Transverse colon (tissue), 4 donors: Measurements from ENCODE around the gene PET100. TPM values are rescaled to one million over a fixed set of nuclear protein-coding genes. Genes with fewer than 3 reads are reported as not detected.

ENCODE experiments used
- DNase-seq: peaks from one replicate; pipeline ENCODE4 v3.0.0-alpha.2; 2019
- H3K27ac ChIP-seq, 4 donors: fragments of 200-600 bp; sonication (generic); 2 replicates each; pipeline ENCODE4 v1.5.1; 2016 to 2018; ENCODE audit warnings: inconsistent platforms in 4 of 4
- H3K27me3 ChIP-seq: fragments of 200-600 bp; sonication (generic); 2 replicates; pipeline ENCODE4 v1.5.1; 2017; ENCODE audit warnings: inconsistent platforms
- H3K36me3 ChIP-seq, 4 donors: fragments of 200-600 bp; sonication (generic); 2 replicates each; pipeline ENCODE4 v1.5.1; 2017 to 2019; ENCODE audit warnings: inconsistent platforms in 4 of 4
- H3K4me1 ChIP-seq, 4 donors: fragments of 200-600 bp; sonication (generic); 2 replicates each; pipeline ENCODE4 v1.5.1; 2017 to 2020; ENCODE audit warnings: inconsistent platforms in 4 of 4
- H3K4me3 ChIP-seq, 4 donors: fragments of 200-600 bp; sonication (generic); 1 replicate in 1 of 4; 2 replicates in 3 of 4; pipeline versions ENCODE4 v1.5.1 to v1.6.1; 2017 to 2019; ENCODE audit warnings: inconsistent platforms in 4 of 4
- H3K9me3 ChIP-seq, 2 donors: fragments of 200-600 bp; sonication (generic); 2 replicates each; pipeline ENCODE4 v1.5.1; 2017 to 2019; ENCODE audit warnings: inconsistent platforms in 2 of 2
- EP300 ChIP-seq: sonication (generic); formaldehyde crosslinking; IDR thresholded peaks from one replicate; pipeline ENCODE4 v1.6.1; 2017; ENCODE audit warnings: antibody characterized with exemption, low read depth
- POLR2A ChIP-seq: fragments of 450-650 bp; IDR thresholded peaks from one replicate; pipeline ENCODE4 v1.6.1; 2016; ENCODE audit warnings: antibody characterized with exemption, mild to moderate bottlenecking, moderate library complexity
- POLR2AphosphoS5 ChIP-seq, 3 donors: sonication (generic); formaldehyde crosslinking; IDR thresholded peaks; one replicate each; pipeline ENCODE4 v1.6.1; 2016; ENCODE audit warnings: antibody characterized with exemption in 3 of 3
- WGBS, 2 donors: methylation state at CpG; one replicate each; pipeline ENCODE4 v1.1.5; 2018; ENCODE audit warnings: low coverage in 1 of 2; 5-methylcytosine and 5-hydroxymethylcytosine counted together
- in situ Hi-C, 4 donors: fragments of 200-750 bp; cut with MboI; loops; one replicate each; pipeline versions ENCODE4 v1.15.0 to v1.15.1; 2017; ENCODE audit warnings: low sequenced_read_pairs in 3 of 4, low pct_ligation_motif_present in 1 of 4, low pct_unique_long_range_greater_than_20kb in 1 of 4
- intact Hi-C: fragments of 100-400 bp; cut with DNase I; formaldehyde crosslinking; loops from one replicate; pipeline ENCODE4 v1.15.1; 2023; ENCODE audit warnings: low total_unique reads
- small RNA-seq, 4 donors: library from RNA; depleted of rRNA; stranded (forward); fragments of <200 nt; gene quantifications; one replicate each; pipeline ENCODE3, GENCODE V24; 2016
- total RNA-seq, 4 donors: library from RNA; depleted of rRNA; stranded (reverse); fragments of >200 nt; gene quantifications; one replicate each; pipeline ENCODE4 v1.1.0, GENCODE V29; 2016
- TF ChIP-seq, protein P1 (sequence below), 5 experiments: fragments of 200-600 bp in 3 of 5; fragments of 450-650 bp in 2 of 5; sonication (generic) in 3 of 5; IDR thresholded peaks; 1 replicate in 2 of 5; 2 replicates in 3 of 5; pipeline ENCODE4 v1.5.1; 2016 to 2017; ENCODE audit warnings: antibody characterized with exemption in 5 of 5, inconsistent platforms in 3 of 5, mild to moderate bottlenecking in 2 of 5, moderate library complexity in 1 of 5

PET100 gene
- total RNA-seq, 4 donors from 2014 or later: 16.4 to 48.0 TPM; not detected in 2

DNA sequence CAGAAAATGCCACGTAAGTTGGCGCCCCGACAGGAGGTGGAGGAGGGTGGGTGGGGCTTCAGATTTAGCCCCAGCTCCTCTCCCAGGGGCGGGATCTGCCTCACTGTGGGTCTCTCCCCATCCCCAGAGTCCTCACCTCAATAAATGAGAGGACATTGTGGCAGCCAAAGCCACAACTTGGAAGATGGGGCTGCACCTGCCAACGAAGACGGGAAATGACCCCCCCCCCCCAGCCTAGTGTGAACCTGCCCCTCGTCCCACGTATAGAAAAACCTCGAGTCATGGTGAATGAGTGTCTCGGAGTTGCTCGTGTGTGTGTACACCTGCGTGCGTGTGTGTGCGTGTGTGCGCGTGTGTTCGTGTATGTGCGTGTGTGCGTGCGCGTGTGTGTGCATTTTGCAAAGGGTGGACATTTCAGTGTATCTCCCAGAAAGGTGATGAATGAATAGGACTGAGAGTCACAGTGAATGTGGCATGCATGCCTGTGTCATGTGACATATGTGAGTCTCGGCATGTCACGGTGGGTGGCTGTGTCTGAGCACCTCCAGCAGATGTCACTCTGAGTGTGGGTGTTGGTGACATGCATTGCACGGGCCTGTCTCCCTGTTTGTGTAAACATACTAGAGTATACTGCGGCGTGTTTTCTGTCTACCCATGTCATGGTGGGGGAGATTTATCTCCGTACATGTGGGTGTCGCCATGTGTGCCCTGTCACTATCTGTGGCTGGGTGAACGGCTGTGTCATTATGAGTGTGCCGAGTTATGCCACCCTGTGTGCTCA lies 49.6 kb downstream of the PET100 start:
- intact Hi-C loops: loop anchor here (1.0 kb wide), 1 partner anchor 28 kb away; no protein-coding TSS in a partner anchor
- Histone ChIP-seq H3K27me3 (peaks cover 32% of the 10 kb centered on the region), H3K27ac (no peak overlapping the region), H3K4me1 (peaks cover 0 to 14% (median 10%) of the 10 kb centered on the region in 4 donors), H3K9me3 (no peaks in the 10 kb centered on the region), H3K36me3 (no peaks in the 10 kb centered on the region), H3K4me3 (no peak overlapping the region)
- peak; percentile 43 for DNase-seq
- TF ChIP-seq EP300 (no peak), POLR2A (no peak), POLR2AphosphoS5 (IDR thresholded peaks at IDR 0.05) (no peak)
- TF ChIP-seq, protein P1, sequence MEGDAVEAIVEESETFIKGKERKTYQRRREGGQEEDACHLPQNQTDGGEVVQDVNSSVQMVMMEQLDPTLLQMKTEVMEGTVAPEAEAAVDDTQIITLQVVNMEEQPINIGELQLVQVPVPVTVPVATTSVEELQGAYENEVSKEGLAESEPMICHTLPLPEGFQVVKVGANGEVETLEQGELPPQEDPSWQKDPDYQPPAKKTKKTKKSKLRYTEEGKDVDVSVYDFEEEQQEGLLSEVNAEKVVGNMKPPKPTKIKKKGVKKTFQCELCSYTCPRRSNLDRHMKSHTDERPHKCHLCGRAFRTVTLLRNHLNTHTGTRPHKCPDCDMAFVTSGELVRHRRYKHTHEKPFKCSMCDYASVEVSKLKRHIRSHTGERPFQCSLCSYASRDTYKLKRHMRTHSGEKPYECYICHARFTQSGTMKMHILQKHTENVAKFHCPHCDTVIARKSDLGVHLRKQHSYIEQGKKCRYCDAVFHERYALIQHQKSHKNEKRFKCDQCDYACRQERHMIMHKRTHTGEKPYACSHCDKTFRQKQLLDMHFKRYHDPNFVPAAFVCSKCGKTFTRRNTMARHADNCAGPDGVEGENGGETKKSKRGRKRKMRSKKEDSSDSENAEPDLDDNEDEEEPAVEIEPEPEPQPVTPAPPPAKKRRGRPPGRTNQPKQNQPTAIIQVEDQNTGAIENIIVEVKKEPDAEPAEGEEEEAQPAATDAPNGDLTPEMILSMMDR (IDR thresholded peaks at IDR 0.05): no peak
- in situ Hi-C loops: no loop called here
- WGBS, 2 donors: 33% methylated on average over 30 of the region's 30 CpGs; no CpG with 5 or more reads in 1 of the 2 donors

DNA sequence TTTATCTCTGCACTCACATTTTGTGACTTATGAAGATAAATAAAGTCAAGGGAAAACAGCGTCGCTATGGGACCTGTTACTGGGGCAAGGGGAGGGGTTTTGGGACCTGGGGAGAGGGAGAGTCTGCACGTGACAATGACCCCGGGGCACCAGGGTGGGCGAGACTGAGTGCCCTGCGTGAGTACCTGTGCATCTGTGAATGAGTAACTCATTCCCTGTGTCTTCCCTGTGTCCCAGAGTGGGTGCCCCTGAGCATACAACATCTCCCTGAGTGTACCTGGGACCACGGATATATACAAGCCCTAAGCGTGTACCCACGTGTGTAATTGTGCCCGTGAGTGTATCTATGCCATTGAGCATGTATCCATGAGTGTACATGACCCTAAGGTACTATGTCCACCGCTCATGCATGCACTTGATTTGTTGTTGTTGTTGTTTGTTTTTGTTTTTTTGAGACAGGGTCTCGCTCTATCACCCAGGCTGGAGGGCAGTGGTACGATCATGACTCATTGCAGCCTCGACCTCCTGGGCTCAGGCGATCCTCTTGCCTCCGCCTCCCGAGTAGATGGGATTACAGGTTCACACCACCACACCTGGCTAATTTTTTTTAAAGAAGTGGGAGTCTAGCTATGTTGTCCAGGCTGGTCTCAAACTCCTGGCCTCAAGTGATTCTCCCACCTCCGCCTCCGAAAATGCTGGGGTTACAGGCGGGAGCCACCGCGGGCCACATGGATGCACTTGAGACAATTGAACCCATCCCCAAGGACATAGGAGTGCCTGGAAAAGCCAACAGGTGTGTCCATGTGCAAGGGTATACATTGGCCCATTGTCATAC lies 50.4 kb downstream of the PET100 start:
- H3K27ac ChIP-seq: peak overlapping the region in 2 of 4 donors; percentile 89 to 90
- TF ChIP-seq, protein P1 (IDR thresholded peaks at IDR 0.05): peak in 1 of 5 experiments; percentile 51
- no peak for TF ChIP-seq POLR2A
- TF ChIP-seq POLR2AphosphoS5 (IDR thresholded peaks at IDR 0.05): no peak
- H3K36me3 ChIP-seq: no peaks in the 10 kb centered on the region
- peaks cover 0 to 14% (median 9%) of the 10 kb centered on the region in 4 donors for H3K4me1 ChIP-seq
- DNase-seq: no peak
- 35 to 85% methylated on average over 4 to 22 of the region's 22 CpGs for WGBS, 2 donors
- intact Hi-C loops (loop anchor here (1.0 to 10.0 kb wide), 2 partner anchors 29 to 585 kb away; no protein-coding TSS in a partner anchor), in situ Hi-C loops (loop anchor here in 1 of 4 donors (10.0 kb wide), 1 partner anchor 115 kb away; no protein-coding TSS in a partner anchor)
- H3K27me3 ChIP-seq: peaks cover 32% of the 10 kb centered on the region
- peak overlapping the region in 2 of 4 donors; percentile 93 to 94 for H3K4me3 ChIP-seq
- H3K9me3 ChIP-seq: no peaks in the 10 kb centered on the region

DNA sequence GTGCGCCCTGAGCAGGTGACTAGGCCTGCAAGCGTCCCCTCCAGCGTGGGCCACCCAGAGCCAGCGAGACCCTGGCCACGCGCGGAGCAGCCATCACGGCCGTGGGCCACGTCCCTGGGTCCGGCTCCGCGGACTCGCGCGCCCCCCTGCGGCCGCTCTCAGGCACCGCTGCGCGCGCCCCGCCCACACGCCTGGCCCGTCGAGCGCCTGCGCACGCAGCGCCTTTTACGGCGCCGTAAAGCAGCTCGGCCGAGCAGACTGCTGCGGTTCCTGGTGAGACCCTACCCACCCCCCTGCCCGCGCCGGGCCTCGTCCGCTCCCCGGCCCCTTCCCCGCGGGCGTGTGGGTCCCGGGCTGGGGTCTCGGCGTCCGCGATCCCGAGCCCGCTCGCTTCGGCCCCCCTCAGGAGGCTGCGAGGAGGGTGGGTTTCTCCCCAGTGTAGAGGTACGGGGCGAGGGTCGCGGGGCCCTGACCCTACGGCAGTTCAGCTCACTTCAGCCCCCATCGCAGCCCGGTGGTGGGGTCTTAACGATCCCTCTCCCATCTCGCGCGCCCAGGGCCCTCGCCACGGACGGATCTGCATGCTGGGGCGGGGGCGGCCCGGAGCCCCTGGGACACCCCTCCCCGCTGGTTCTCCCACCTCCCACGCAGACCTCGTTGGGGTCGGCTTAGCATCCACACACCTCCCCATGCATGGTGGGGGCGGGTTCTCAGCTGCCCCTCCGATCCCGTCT lies 51.2 kb downstream of the PET100 start, which contains the start of gene TRAPPC5:
TRAPPC5 (plus strand) TSS at position 228 of the 734 bp plus-strand sequence. CDS start 1,421 bp downstream, outside the sequence.
- intact Hi-C loops: loop anchor here (10.0 kb wide), 1 partner anchor 586 kb away; no protein-coding TSS in a partner anchor
- Histone ChIP-seq H3K4me1 (peaks cover 0 to 14% (median 9%) of the 10 kb centered on the region in 4 donors), H3K27ac (peak within 1 kb of the TSS; percentile 84 to 90 (median 89)), H3K4me3 (peak within 1 kb of the TSS; percentile 76 to 98 (median 94)), H3K27me3 (peaks cover 24% of the 10 kb centered on the region), H3K36me3 (no peaks in the 10 kb centered on the region), H3K9me3 (no peaks in the 10 kb centered on the region)
- peak; percentile 89 for DNase-seq
- in situ Hi-C loops: loop anchor here in 1 of 4 donors (10.0 kb wide), 1 partner anchor 116 kb away; no protein-coding TSS in a partner anchor
- TF ChIP-seq POLR2AphosphoS5 (IDR thresholded peaks at IDR 0.05): peak; percentile 27 to 66 (median 49)
- TF ChIP-seq EP300: no peak
- TF ChIP-seq POLR2A: peak; percentile 32
- TF ChIP-seq, protein P1 (IDR thresholded peaks at IDR 0.05): peak in 4 of 5 experiments; percentile 83 to 98 (median 90)
- 1% methylated on average over 24 of the region's 79 CpGs; no CpG with 5 or more reads in 1 of the 2 donors for WGBS, 2 donors

Small RNAs within 50 kb of the gene (small RNA-seq; reads per million reads assigned to genes)
- gene MIR6792: 0 to 0.24 (median 0.07) reads per million in 4 donors

Other genes with a start within 250 kb of the PET100 start
- 10 to 100 TPM in 1 of 4 donors, 1 to 10 TPM in 3; 2.2 to 14.5 (median 8.9) TPM for gene PEX11G, start 140.8 kb upstream of the PET100 start, total RNA-seq
- gene ZNF358, start 113.7 kb upstream of the PET100 start, total RNA-seq: 10 to 100 TPM; 50.2 to 72.7 (median 69.1) TPM
- 10 to 100 TPM; 14.7 to 93.1 (median 23.9) TPM for gene MCOLN1, start 107.2 kb upstream of the PET100 start, total RNA-seq
- 100 to 1,000 TPM; 115 to 435 (median 147) TPM for gene PNPLA6, start 94.1 kb upstream of the PET100 start, total RNA-seq
- gene CAMSAP3, start 33.9 kb upstream of the PET100 start, total RNA-seq: 100 to 1,000 TPM in 1 of 4 donors, 10 to 100 TPM in 3; 36.2 to 114 (median 61.6) TPM
- gene XAB2, start 248 bp upstream of the PET100 start, total RNA-seq: 100 to 1,000 TPM in 1 of 4 donors, 10 to 100 TPM in 3; 27.8 to 123 (median 57.3) TPM
- 10 to 100 TPM in 1 of 4 donors, 1 to 10 TPM in 1, not detected in 2; 4.1 to 14.2 TPM for gene PCP2, start 3.9 kb downstream of the PET100 start, total RNA-seq
- gene STXBP2, start 7.3 kb downstream of the PET100 start, total RNA-seq: 100 to 1,000 TPM; 132 to 303 (median 205) TPM
- not detected for gene RETN, start 39.3 kb downstream of the PET100 start, total RNA-seq
- gene MCEMP1, start 47.3 kb downstream of the PET100 start, total RNA-seq: under 1 TPM in 1 of 4 donors, not detected in 3; 0.41 TPM
- gene TRAPPC5, start 51.0 kb downstream of the PET100 start, total RNA-seq: 10 to 100 TPM; 15.1 to 63.5 (median 34.4) TPM
- gene FCER2, start 72.3 kb downstream of the PET100 start, total RNA-seq: 10 to 100 TPM in 1 of 4 donors, 1 to 10 TPM in 1, under 1 TPM in 1, not detected in 1; 0.27 to 10.1 (median 4.3) TPM
- gene CLEC4G, start 102.3 kb downstream of the PET100 start, total RNA-seq: 1 to 10 TPM in 1 of 4 donors, under 1 TPM in 1, not detected in 2; 0.55 to 1.1 TPM
- 1 to 10 TPM in 3 of 4 donors, under 1 TPM in 1; 1.00 to 9.4 (median 4.4) TPM for gene CD209, start 117.7 kb downstream of the PET100 start, total RNA-seq
- under 1 TPM in 1 of 4 donors, not detected in 3; 0.16 TPM for gene CLEC4M, start 133.4 kb downstream of the PET100 start, total RNA-seq
- 10 to 100 TPM in 3 of 4 donors, 1 to 10 TPM in 1; 8.5 to 65.8 (median 15.0) TPM for gene EVI5L, start 200.4 kb downstream of the PET100 start, total RNA-seq
- under 1 TPM in 1 of 4 donors, not detected in 3; 0.16 TPM for gene PRR36, start 244.6 kb downstream of the PET100 start, total RNA-seq